ENCODE measurements around the gene CELSR1. TPM values are rescaled to one million over a fixed set of nuclear protein-coding genes. Genes with fewer than 3 reads are reported as not detected.

The CELSR1 gene
- polyA plus RNA-seq, 4 donors: 4.4 to 27.6 (median 24.8) TPM

GRCh38 chr22:46430961-46431838 is 106.2 kb downstream of the CELSR1 start:
- no peak for DNase-seq (ENCODE audit: low read depth in 4 of 4, low spot score in 3 of 4)

- DNase-seq (ENCODE audit: low read depth in 4 of 4, low spot score in 3 of 4): no peak
Observed at GRCh38 chr22:46429325-46429853, 108.0 kb downstream of the CELSR1 start.

- DNase-seq (ENCODE audit: low read depth in 4 of 4, low spot score in 3 of 4): no peak
Observed at GRCh38 chr22:46428602-46429324, 108.7 kb downstream of the CELSR1 start.

- DNase-seq (ENCODE audit: low read depth in 4 of 4, low spot score in 3 of 4): no peak
Observed at GRCh38 chr22:46428171-46428570, 109.2 kb downstream of the CELSR1 start.

GRCh38 chr22:46425016-46425415 is 112.4 kb downstream of the CELSR1 start:
- no peak for DNase-seq (ENCODE audit: low read depth in 4 of 4, low spot score in 3 of 4)

- DNase-seq (ENCODE audit: low read depth in 4 of 4, low spot score in 3 of 4): no peak
Observed at GRCh38 chr22:46424496-46424895, 112.9 kb downstream of the CELSR1 start.

- DNase-seq (ENCODE audit: low read depth in 4 of 4, low spot score in 3 of 4): no peak
Observed at GRCh38 chr22:46422896-46423295, 114.5 kb downstream of the CELSR1 start.

GRCh38 chr22:46421267-46421666 is 116.2 kb downstream of the CELSR1 start:
- no peak for DNase-seq (ENCODE audit: low read depth in 4 of 4, low spot score in 3 of 4)

GRCh38 chr22:46419754-46420571 is 117.5 kb downstream of the CELSR1 start:
- no peak for DNase-seq (ENCODE audit: low read depth in 4 of 4, low spot score in 3 of 4)

- DNase-seq (ENCODE audit: low read depth in 4 of 4, low spot score in 3 of 4): no peak
Observed at GRCh38 chr22:46418827-46419226, 118.6 kb downstream of the CELSR1 start.

- DNase-seq (ENCODE audit: low read depth in 4 of 4, low spot score in 3 of 4): no peak
Observed at GRCh38 chr22:46417769-46418168, 119.7 kb downstream of the CELSR1 start.

- no peak for DNase-seq (ENCODE audit: low read depth in 4 of 4, low spot score in 3 of 4)
Observed at GRCh38 chr22:46416891-46417580, 120.4 kb downstream of the CELSR1 start.

GRCh38 chr22:46416520-46416871 is 120.9 kb downstream of the CELSR1 start:
- no peak for DNase-seq (ENCODE audit: low read depth in 4 of 4, low spot score in 3 of 4)

GRCh38 chr22:46415776-46416519 is 121.5 kb downstream of the CELSR1 start:
- DNase-seq (ENCODE audit: low read depth in 4 of 4, low spot score in 3 of 4): no peak

GRCh38 chr22:46414704-46415103 is 122.7 kb downstream of the CELSR1 start:
- no peak for DNase-seq (ENCODE audit: low read depth in 4 of 4, low spot score in 3 of 4)

- DNase-seq (ENCODE audit: low read depth in 4 of 4, low spot score in 3 of 4): no peak
Observed at GRCh38 chr22:46413725-46414379, 123.6 kb downstream of the CELSR1 start.

GRCh38 chr22:46411347-46411746 is 126.1 kb downstream of the CELSR1 start:
- no peak for DNase-seq (ENCODE audit: low read depth in 4 of 4, low spot score in 3 of 4)

- no peak for DNase-seq (ENCODE audit: low read depth in 4 of 4, low spot score in 3 of 4)
Observed at GRCh38 chr22:46410291-46410808, 127.1 kb downstream of the CELSR1 start.

Data from left renal pelvis (tissue), 4 donors.